Subcutaneous adipose tissue (tissue), 4 donors: Measurements from ENCODE around the gene TMPRSS7. TPM values are rescaled to one million over a fixed set of nuclear protein-coding genes. Genes with fewer than 3 reads are reported as not detected.

Experiments used
- CTCF ChIP-seq: fragments of 450-650 bp; IDR thresholded peaks from one replicate; pipeline ENCODE4 v1.5.1; 2016; ENCODE audit warnings: low read depth, mild to moderate bottlenecking, control low read depth, antibody characterized with exemption, moderate library complexity
- total RNA-seq, 4 donors: library from RNA; depleted of rRNA; stranded (reverse); fragments of >200 nt; gene quantifications; one replicate each; pipeline ENCODE4 v1.1.0, GENCODE V29; 2016

Gene TMPRSS7
- total RNA-seq, 4 donors from 2014 or later, result not detected

DNA sequence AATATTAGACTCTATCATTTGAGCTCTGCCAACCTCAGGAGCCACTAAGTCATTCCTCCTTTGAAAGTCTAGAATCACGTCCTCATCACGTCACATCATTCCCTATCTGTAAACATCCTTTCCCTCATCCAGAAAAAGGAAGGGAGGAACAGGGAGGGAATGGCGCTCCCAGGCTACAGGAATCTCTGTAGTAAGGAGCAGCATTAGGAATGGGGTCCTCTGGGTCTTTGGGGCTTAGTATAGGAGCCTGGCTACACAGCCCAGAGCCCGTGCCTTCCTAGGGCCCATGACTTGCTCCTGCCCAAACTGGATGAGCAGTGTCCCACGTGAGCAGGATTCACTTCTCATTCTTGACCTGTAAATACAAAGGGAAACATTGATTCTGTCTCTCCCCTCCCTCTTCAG, 34.2 kb upstream of the TMPRSS7 start:
- no peak for TF ChIP-seq CTCF

DNA sequence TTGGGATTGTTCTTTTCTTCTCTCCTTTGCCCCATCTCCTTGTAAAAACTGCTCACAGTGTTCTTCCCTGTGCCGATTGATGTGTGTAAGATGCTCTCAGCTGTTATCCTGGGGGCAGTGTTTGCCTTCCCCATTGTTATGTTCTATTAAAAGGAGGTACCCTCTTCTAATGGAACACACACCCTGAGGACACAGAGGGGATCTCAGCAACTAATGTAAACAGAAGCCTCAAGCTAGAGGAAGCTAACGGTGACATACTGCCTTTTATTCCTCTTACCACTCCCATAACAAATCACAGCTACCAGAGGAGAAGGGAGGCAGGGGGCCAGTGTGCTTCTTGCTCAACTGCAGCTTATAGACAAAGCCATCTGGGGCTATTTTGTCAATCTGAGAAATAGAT, 33.6 kb upstream of the TMPRSS7 start:
- no peak for TF ChIP-seq CTCF

DNA sequence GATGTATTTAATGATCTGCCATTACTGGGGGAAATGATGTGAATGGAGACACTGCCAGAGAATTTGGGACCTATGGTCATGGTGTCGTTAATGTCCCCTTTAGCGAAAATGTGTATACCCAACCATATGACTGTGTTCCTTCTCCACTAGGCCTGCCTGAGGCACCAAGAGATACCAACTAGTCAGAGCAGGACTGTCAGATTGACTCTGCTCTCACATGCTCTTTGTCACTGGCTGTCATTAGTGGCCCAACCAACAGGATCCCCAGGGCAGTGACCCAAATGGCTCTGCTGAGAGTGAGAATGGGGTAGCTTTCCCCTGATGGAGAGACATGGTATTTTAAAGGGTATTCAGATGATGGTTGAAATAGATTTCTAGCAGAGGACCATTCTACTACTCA, 33.0 kb upstream of the TMPRSS7 start:
- TF ChIP-seq CTCF, result no peak

- no peak for TF ChIP-seq CTCF
Observed at GRCh38 chr3:112002096-112002971, 32.2 kb upstream of the TMPRSS7 start.

- no peak for TF ChIP-seq CTCF
Observed at GRCh38 chr3:112003321-112004080, 31.0 kb upstream of the TMPRSS7 start.

DNA sequence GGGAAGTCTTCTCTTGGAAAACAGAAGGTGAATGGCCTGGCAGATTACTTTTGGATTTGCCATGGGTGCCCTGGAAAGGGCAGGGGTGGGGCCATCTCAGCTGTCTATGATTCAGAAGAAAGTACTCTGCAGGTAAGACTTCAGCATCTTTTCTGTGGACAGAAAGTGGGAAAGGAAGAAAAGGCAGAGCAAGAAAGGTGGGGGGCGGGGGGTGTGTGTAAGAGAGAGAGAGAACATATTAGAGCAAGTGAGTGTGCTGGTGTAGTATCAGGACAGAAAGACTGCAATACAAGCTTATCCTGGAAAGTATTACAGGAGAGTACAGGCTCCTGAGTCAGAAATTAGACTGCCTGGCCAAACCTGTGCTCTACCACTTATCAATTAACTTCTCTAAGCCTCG, 30.3 kb upstream of the TMPRSS7 start:
- TF ChIP-seq CTCF, result no peak

DNA sequence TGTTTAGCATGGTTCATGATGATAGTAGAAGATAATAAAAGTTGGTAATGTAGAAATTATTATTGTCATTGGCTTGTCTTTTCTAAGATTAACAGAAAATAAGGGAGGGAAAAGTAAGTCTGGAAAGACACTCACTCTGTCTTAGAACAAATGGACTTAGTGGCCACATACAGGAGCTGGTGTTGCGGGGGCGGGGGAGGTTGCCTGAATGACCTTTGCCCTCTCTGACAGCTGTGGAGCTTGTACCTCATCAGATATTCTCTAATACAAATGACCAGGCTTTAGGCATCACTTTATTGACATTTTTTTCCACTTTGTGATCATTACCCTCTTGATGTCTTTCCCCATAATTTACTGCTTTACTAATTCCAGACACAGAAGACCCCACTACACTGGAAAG, 29.9 kb upstream of the TMPRSS7 start:
- no peak for TF ChIP-seq CTCF
